ENCODE data around the gene ACTG1.

ACTG1 gene

GRCh38 chr17:81518113-81518784, 5.7 kb upstream of the ACTG1 start:
- Histone ChIP-seq H3K4me1 (peaks cover 0 to 58% (median 45%) of the 10 kb centered on the region in 4 donors), H3K36me3 (no peaks in the 10 kb centered on the region), H3K4me3 (peak overlapping the region; percentile 92 to 99), H3K27ac (peak overlapping the region; percentile 97 to 100), H3K27me3 (peaks cover 0 to 3% of the 10 kb centered on the region in 2 donors), H3K9me3 (no peaks in the 10 kb centered on the region)
- TF ChIP-seq, protein P1, sequence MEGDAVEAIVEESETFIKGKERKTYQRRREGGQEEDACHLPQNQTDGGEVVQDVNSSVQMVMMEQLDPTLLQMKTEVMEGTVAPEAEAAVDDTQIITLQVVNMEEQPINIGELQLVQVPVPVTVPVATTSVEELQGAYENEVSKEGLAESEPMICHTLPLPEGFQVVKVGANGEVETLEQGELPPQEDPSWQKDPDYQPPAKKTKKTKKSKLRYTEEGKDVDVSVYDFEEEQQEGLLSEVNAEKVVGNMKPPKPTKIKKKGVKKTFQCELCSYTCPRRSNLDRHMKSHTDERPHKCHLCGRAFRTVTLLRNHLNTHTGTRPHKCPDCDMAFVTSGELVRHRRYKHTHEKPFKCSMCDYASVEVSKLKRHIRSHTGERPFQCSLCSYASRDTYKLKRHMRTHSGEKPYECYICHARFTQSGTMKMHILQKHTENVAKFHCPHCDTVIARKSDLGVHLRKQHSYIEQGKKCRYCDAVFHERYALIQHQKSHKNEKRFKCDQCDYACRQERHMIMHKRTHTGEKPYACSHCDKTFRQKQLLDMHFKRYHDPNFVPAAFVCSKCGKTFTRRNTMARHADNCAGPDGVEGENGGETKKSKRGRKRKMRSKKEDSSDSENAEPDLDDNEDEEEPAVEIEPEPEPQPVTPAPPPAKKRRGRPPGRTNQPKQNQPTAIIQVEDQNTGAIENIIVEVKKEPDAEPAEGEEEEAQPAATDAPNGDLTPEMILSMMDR (IDR thresholded peaks at IDR 0.05): no peak
- intact Hi-C loops (cut with DNase I; ENCODE audit: low total_unique reads): loop anchor here (5.0 kb wide), 1 partner anchor 84 kb away; no protein-coding TSS in a partner anchor
- DNase-seq: no peak

DNA sequence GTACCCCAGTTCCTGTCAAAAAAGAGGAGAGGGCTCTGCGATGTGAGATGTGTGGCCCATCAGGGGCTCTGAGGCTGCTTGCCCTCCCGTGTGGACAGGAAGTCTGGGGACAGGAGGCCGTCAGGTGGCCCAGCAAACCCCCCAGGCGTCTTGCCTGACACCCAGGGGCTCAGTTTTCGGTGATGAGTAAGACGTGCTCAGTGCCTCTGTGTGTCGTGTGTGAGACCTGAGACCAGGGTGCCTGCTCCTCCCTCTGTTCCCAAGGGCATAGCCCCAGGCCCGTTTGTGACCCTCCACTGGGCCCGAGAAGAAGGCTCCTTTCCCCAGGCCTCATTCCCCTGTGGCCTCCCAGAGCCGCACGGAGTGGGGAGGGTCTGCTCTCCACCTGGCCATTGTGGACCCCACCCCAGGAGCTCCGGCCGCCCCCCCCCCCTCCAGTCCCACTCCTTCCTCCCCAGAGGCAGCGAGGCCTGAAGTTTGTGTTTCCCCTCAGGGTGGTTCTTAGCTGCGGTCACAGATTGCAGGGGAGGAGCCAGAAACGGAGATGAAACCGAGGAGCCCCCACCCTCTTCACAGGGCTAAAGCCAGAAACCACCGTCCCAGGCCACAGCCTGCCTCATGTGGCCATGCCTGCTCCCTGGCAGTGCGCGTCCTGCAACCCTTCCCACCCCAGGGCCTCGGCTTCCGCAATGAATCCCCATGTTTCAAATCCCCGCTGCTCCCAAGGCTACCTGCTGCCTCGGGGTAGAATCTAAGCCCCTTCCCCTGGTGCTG, 4.9 kb upstream of the ACTG1 start:
- Histone ChIP-seq H3K27me3 (no peaks in the 10 kb centered on the region), H3K27ac (peak overlapping the region; percentile 97 to 100), H3K36me3 (no peaks in the 10 kb centered on the region), H3K9me3 (no peaks in the 10 kb centered on the region), H3K4me1 (peaks cover 0 to 55% (median 41%) of the 10 kb centered on the region in 4 donors), H3K4me3 (peak overlapping the region; percentile 92 to 99)
- DNase-seq: peak in 1 of 2 donors; percentile 80
- intact Hi-C loops (cut with DNase I; ENCODE audit: low total_unique reads): loop anchor here (2.0 to 5.0 kb wide), 2 partner anchors 53 to 85 kb away; no protein-coding TSS in a partner anchor
- TF ChIP-seq, protein P1 (IDR thresholded peaks at IDR 0.05): no peak

GRCh38 chr17:81517009-81517338, 4.4 kb upstream of the ACTG1 start:
- peaks cover 0 to 55% (median 41%) of the 10 kb centered on the region in 4 donors for H3K4me1 ChIP-seq
- no peaks in the 10 kb centered on the region for H3K27me3 ChIP-seq
- TF ChIP-seq, protein P1 (IDR thresholded peaks at IDR 0.05): no peak
- peak overlapping the region; percentile 92 to 99 for H3K4me3 ChIP-seq
- peak overlapping the region; percentile 97 to 100 for H3K27ac ChIP-seq
- intact Hi-C loops (cut with DNase I; ENCODE audit: low total_unique reads): loop anchor here (2.0 to 5.0 kb wide), 2 partner anchors 54 to 85 kb away; no protein-coding TSS in a partner anchor
- DNase-seq: no peak
- H3K9me3 ChIP-seq: no peaks in the 10 kb centered on the region
- peaks cover 3 to 5% (median 5%) of the 10 kb centered on the region in 3 donors for H3K36me3 ChIP-seq

GRCh38 chr17:81516439-81516838, 3.8 kb upstream of the ACTG1 start:
- H3K9me3 ChIP-seq: no peaks in the 10 kb centered on the region
- TF ChIP-seq, protein P1 (IDR thresholded peaks at IDR 0.05): no peak
- H3K4me3 ChIP-seq: peak overlapping the region; percentile 92 to 99
- DNase-seq: no peak
- peaks cover 0 to 55% (median 41%) of the 10 kb centered on the region in 4 donors for H3K4me1 ChIP-seq
- peaks cover 8 to 10% (median 10%) of the 10 kb centered on the region in 3 donors for H3K36me3 ChIP-seq
- H3K27me3 ChIP-seq: no peaks in the 10 kb centered on the region
- peak overlapping the region; percentile 97 to 100 for H3K27ac ChIP-seq
- intact Hi-C loops (cut with DNase I; ENCODE audit: low total_unique reads): loop anchor here (2.0 to 5.0 kb wide), 2 partner anchors 54 to 86 kb away; no protein-coding TSS in a partner anchor

- peak in 1 of 2 donors; percentile 73 for DNase-seq
- intact Hi-C loops (cut with DNase I; ENCODE audit: low total_unique reads): loop anchor here (2.0 to 5.0 kb wide), 2 partner anchors 55 to 87 kb away; no protein-coding TSS in a partner anchor
- peak overlapping the region; percentile 92 to 99 for H3K4me3 ChIP-seq
These were observed 3.0 kb upstream of the ACTG1 start for GRCh38 chr17:81515530-81516041.

More at GRCh38 chr17:81515530-81516041, 3.0 kb upstream of the ACTG1 start:
- TF ChIP-seq, protein P1 (IDR thresholded peaks at IDR 0.05): no peak
- Histone ChIP-seq H3K27ac (peak overlapping the region; percentile 97 to 100), H3K36me3 (peaks cover 17 to 19% (median 18%) of the 10 kb centered on the region in 3 donors), H3K4me1 (peaks cover 0 to 55% (median 41%) of the 10 kb centered on the region in 4 donors), H3K9me3 (no peaks in the 10 kb centered on the region), H3K27me3 (no peaks in the 10 kb centered on the region)

Measured in tibial artery (tissue), 4 donors.